Measurements from ENCODE around the gene SSTR5. TPM values are rescaled to one million over a fixed set of nuclear protein-coding genes. Genes with fewer than 3 reads are reported as not detected.
A peak's percentile ranks its signal among the peaks of the same experiment; 100 is the strongest.

The SSTR5 gene
- polyA plus RNA-seq, 1 donor from 2014 or later: not detected

DNA sequence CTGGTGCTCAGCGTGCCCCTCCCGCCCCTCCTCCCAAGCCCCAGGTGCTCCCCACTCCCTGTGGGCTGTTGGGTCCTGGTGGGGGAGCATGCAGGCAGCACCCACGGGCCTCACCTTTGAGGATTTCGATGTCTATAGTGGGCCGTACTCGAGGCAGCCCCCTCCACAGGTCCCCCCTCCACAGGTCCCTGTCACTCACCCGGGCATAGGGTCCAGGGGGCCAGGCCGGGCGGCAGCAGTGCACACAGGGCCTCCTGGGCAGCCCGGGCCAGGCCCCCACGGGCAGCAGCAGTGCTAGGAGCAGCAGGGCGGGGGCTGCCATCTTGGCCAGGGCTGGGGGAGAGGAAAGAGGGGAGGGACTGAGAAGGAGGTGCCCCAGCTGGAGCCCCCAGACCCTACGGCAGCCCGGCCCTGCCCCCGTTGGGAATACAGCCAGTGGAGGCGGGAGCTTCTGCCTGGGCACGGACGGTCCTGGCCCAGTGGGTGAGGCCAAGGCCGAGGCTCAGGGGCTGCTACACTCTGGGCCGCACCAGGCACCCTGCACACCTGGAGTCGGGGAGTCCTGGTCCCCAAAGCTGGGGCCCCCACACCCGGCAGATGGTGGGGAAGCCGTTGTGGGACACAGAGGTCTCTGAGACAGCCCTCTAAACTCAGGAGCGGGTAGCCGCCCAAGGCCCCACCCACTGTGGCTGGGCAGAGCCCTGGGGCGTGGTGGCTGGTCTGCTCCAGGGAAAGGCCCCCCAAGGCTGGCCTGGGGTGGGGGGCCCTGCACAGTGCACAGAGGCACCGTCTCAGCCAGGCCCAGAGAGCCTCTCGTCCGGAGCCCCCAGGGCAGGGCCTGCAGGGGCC is 22.3 kb downstream of the SSTR5 start:
- Mint-ChIP-seq H3K27ac (no peak overlapping the region), H3K4me3 (no peak overlapping the region), H3K27me3 (peaks cover 3% of the 10 kb centered on the region), H3K9me3 (peaks cover 0 to 2% (median 0%) of the 10 kb centered on the region in 3 donors), H3K4me1 (no peaks in the 10 kb centered on the region), H3K36me3 (no peaks in the 10 kb centered on the region)

DNA sequence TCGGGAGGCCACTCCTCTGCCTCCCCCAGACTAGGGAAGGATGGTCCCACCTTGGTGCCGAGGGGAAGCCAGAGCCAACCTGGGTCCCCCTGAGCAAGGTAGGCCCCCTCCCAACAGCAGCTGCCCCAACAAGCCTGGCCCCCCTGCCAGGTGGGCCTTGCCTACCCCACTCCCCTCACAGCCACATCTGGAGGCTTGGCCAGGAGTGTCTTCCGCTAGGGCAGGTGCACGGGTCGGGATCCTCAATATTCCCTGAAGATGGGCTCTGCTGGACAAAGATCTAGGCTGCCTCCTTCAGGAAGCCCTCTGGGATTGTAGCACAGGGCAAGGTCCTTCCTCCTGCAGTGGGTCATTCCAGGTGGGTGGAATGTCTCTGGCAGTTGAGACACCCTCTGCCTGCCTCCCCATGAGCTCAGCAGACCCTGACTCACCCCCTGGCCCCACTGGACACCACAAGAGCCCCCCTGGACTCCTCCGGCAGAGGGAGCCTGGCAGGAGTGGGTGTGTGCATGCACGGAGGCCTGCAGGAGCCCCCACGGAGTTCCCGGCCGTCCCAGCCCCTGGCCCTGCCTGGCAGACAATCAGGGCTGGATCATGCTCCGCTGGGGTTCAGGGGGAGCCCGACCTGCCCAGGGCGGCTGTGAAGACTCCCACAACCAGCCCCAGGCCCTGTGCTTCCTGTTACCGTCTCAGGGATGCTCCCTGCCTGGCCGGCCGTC is 23.1 kb downstream of the SSTR5 start:
- Mint-ChIP-seq H3K4me1 (no peaks in the 10 kb centered on the region), H3K36me3 (no peaks in the 10 kb centered on the region), H3K4me3 (no peak overlapping the region), H3K27ac (no peak overlapping the region), H3K27me3 (peaks cover 3% of the 10 kb centered on the region), H3K9me3 (peaks cover 0 to 2% (median 0%) of the 10 kb centered on the region in 3 donors)

DNA sequence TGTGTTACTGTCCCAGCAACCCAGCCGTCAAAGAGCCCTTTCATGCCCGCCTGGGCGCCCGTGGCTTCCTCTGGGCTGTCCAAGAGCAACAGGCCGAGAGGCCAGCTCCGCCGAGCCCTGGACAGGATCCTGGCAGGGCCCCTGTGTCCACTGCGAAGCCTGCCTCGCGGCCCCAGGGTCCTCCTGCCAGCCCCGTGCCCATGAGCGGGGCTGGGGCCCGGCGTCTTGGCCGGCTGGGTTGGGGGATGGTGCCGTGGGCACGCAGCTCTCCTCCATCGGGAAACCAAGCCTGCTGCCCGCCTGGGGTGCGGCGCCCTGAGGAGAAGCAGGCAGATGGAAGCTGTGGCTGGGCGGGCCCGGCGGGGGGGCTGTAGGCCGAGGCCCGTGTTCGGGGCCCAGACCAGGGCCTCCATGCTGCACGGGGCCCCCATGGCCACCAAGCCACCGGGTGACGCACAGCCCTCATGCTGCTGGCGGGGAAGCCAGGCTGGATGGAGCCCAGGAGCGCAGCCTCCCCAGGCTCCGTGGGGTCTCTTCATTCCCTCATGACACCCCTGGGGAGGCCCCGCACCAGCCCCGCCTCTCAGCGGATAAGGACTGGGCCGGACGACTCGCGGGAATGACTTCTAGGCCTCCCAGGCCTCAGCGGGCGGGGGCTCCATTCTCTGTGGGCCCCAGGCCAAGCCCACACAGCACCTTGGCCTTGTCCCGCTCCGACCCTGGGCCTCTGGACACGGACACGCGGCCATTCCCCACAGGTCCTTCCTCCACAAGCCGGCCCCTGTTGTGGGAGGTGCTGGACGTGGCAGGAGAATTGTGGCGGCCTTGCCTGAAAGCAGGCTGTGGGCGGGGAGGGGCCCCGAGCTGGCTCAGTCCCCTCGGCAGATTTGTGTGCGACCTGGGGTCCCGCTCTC is 23.9 kb downstream of the SSTR5 start, which contains the start of gene C1QTNF8:
C1QTNF8 (minus strand) TSS at position 76 of the 914 bp plus-strand sequence. CDS start 1,322 bp downstream, outside the sequence.
- H3K4me3 Mint-ChIP-seq: no peak within 1 kb of the TSS
- peaks cover 0 to 2% (median 0%) of the 10 kb centered on the region in 3 donors for H3K9me3 Mint-ChIP-seq
- no peaks in the 10 kb centered on the region for H3K4me1 Mint-ChIP-seq
- no peak within 1 kb of the TSS for H3K27ac Mint-ChIP-seq
- peaks cover 7% of the 10 kb centered on the region for H3K27me3 Mint-ChIP-seq
- no peaks in the 10 kb centered on the region for H3K36me3 Mint-ChIP-seq

DNA sequence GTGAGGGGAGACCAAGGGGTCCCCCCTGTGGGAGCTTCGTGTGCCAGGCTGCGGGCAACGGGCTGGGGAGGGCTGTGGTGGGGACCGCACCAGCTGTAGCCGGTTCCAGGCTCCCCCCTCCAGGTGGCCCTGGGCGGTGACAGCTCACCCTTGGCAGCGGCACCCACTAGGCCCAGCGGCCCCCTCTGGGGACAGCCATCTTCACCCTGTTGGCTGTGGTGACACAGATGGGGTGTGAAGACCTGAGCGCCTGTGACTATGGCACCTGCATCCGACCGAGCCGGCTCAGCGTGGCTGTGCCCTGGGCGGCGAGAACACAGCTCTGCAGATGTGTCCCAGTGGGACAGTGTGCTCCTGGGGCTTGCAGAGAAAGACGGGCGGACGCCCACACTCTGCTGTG is 24.6 kb downstream of the SSTR5 start:
- Mint-ChIP-seq H3K4me3 (no peak overlapping the region), H3K27ac (no peak overlapping the region), H3K4me1 (no peaks in the 10 kb centered on the region), H3K27me3 (peaks cover 7% of the 10 kb centered on the region), H3K36me3 (no peaks in the 10 kb centered on the region), H3K9me3 (peaks cover 0 to 2% (median 0%) of the 10 kb centered on the region in 3 donors)

DNA sequence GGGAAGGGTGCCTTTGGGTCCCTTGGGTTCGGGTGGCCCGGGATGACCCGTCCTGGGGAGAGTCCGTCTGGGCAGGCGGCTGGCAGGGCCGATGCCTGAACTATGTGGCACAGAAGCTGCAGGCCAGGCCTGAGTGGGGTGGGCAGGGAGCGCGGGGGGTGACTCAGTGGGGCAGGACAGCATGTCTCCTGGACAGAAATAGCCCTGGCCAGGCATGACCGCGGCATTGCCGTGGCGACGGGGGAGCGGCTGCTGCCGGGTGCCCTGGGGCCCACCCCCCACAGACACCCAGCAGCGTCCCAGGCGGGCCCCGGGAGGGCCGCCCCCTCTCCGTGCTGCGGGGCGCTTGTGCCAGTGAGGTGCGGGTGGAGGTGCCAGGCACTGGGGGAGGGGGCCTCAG is 25.3 kb downstream of the SSTR5 start:
- no peak overlapping the region for H3K27ac Mint-ChIP-seq

DNA sequence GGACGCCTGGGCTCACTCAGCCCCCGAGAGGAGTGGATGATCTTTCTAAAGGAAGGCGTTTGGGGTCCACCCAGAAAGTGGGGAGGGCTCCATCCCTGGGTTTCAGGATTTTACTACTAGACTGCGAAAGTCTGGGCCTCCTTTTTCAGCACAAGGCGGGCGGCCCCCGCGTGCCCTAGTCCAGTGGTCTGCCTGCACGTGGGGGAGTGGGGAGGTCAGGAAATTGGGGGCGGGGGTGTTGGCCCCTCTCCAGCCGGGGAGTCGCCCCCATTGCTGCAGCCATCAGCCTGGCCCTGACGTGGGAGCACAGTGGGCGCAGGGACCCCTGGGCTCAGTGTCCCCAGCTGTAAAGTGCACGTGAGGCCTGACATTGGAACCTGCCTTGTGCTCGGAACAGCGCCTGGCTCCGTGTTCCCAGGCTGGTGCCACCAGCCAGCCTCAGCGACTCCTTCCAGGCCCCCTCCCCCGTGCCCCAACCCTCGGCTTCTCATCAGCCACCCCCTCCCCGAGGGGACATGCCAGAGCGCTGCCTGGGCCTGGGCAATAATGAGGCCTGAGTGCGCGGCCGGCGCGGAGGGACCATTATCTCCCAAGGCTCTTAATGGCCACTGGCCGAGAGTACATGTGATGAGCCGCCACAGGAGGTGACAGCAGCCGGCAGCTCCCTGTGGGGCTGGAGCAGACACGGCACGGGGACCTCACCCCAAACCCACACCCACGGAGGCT is 25.9 kb downstream of the SSTR5 start:
- H3K27me3 Mint-ChIP-seq: peaks cover 6% of the 10 kb centered on the region
- H3K27ac Mint-ChIP-seq: no peak overlapping the region
- no peaks in the 10 kb centered on the region for H3K36me3 Mint-ChIP-seq
- no peaks in the 10 kb centered on the region for H3K4me1 Mint-ChIP-seq
- H3K4me3 Mint-ChIP-seq: no peak overlapping the region
- peaks cover 0 to 1% (median 0%) of the 10 kb centered on the region in 3 donors for H3K9me3 Mint-ChIP-seq

More for the DNA sequence above, 25.3 kb downstream of the SSTR5 start:
- Mint-ChIP-seq H3K4me1 (no peaks in the 10 kb centered on the region), H3K36me3 (no peaks in the 10 kb centered on the region), H3K4me3 (no peak overlapping the region), H3K9me3 (peaks cover 0 to 2% (median 0%) of the 10 kb centered on the region in 3 donors), H3K27me3 (peaks cover 7% of the 10 kb centered on the region)

DNA sequence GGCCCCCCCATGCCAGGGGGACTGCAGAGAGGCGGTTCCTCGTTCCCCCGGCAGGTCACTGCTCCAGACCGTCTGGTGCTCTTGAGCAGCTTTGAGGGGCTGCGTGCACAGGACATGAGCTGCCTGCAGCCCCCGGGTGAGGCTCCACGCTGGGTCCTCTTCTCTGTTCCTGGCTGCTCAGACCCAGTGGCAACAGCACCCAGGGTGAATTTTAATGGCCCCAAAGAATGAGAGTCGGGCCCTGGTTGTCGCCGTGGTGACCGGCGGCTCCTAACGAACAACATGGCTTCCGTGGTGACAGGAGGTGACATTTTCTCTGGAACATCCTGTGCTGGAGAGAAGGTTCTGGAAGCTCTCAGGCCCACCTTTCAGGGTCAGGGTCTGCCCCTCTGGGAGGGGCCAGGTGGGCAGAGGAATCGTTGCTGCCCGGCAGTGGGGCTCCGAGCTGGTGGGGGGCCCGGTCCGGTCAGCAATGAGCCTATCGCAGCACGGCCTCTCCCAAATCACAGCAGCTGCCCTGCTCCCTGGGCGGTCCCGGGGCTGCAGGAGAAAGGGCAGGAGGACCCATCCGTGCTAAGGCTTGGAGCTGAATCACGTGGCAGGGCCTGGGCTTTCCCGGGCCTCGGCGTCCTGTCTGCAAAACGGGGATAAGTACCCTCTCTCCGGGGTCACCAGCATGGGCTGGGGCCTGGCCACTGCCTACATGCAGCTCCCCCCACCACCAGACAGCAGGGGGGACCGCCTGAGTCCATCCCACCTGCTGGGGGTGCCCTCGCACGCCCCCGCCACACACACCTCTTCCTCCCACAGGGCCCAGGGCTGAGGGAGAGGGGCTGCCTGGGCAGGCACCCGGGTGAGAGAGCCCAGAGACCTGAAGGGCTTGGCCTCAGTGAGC is 26.9 kb downstream of the SSTR5 start:
- H3K36me3 Mint-ChIP-seq: no peaks in the 10 kb centered on the region
- peaks cover 6% of the 10 kb centered on the region for H3K27me3 Mint-ChIP-seq
- H3K9me3 Mint-ChIP-seq: no peaks in the 10 kb centered on the region
- H3K4me1 Mint-ChIP-seq: no peaks in the 10 kb centered on the region
- no peak overlapping the region for H3K4me3 Mint-ChIP-seq
- no peak overlapping the region for H3K27ac Mint-ChIP-seq

DNA sequence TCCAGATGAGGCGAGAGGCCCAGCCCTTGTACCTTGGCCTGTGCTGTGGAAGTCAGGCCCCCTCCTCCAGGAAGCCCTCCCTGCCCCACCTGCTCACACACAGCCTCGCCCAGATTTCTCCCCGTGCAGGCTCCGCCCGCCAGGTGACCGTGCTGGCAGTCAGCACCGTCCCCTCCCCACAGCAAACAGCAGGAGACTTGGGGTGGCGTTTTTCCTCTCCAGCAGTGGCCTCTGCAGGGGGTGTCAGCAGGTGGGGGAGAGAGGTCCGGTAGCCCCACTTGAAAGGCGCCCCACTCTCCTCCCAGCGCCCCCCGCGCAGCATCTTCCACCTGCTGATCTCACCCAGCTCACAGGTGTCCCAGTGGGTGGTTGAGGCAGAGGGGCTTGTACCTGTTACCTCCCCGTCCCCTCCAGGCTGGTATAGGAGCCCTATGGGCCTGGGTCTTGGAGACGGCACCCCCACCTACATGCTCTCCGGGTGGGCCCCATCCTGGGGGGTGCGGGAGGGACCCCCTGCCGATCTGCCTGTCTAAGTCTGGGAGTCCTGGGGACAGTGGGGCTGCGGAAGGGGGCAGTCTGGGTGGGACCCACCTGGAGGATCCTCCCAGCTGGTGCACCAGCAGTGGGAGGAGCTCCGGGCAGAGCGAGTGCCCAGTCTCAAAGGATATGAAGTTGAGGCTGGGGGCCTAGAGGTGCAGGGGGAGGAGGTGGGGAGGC is 27.7 kb downstream of the SSTR5 start:
- Mint-ChIP-seq H3K36me3 (no peaks in the 10 kb centered on the region), H3K27me3 (peaks cover 11% of the 10 kb centered on the region), H3K4me1 (no peaks in the 10 kb centered on the region), H3K4me3 (no peak overlapping the region), H3K27ac (no peak overlapping the region), H3K9me3 (no peaks in the 10 kb centered on the region)

DNA sequence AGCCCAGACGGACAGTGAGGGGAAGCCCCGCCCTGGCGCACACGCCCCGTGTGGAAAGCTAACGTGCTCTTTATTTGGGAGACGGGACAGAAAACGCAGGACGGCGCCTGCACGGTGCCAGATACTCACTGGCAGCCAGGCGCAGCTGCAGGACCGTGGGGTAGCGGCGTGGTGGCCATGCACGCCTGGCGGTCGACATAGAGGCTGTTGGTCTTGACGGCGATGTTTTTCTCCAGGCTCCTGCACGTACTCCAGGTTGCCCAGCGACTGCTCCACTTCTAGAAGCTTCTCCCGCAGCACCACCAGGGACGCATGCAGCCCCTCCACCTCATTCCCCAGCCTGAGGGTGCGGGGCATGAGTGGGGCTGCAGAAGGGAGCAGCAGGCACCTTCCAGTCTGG is 28.6 kb downstream of the SSTR5 start:
- no peaks in the 10 kb centered on the region for H3K9me3 Mint-ChIP-seq
- H3K27me3 Mint-ChIP-seq: peaks cover 11% of the 10 kb centered on the region
- H3K4me1 Mint-ChIP-seq: no peaks in the 10 kb centered on the region
- peak overlapping the region in 1 of 4 donors; percentile 45 for H3K4me3 Mint-ChIP-seq
- no peak overlapping the region for H3K27ac Mint-ChIP-seq
- H3K36me3 Mint-ChIP-seq: no peaks in the 10 kb centered on the region

DNA sequence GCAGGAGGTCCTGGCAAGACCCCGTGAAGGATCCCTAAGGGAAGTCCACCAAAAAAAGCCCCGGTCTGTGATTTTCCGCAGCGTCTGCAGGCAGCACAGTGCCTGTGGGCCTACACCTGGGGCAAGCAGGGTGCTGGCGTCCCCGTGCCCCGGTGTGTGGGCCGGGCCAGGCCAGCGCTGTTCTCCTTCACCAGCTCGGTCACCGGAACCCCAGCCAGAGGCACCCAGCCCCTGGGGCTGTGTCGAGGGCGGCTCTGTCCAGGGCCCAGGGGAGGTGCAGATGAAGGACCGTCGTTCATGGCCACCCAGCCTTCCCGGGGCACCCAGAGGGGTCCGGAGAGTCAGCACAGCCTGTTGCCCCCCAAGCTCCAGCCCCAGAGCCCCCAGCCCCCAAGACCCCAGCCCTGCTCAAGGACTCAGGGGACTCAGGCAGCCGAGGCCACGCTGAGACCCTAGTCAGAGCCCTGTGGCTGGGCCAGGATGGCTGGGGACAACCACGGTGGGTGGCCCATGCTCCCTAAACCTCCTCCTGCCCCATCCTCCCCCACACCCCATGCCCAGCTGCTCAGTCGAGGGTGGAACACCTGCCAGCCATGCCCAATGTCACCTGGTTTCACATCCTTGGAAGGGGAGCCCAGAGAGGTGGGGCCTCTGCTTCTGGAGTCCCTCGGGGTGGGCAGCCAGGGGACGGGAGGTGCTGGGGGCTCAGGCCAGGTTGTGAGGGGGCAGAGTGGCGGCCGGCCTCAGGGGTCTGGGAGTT is 29.2 kb downstream of the SSTR5 start:
- Mint-ChIP-seq H3K36me3 (no peaks in the 10 kb centered on the region), H3K4me3 (no peak overlapping the region), H3K27ac (no peak overlapping the region), H3K9me3 (no peaks in the 10 kb centered on the region), H3K4me1 (no peaks in the 10 kb centered on the region), H3K27me3 (peaks cover 13% of the 10 kb centered on the region)

DNA sequence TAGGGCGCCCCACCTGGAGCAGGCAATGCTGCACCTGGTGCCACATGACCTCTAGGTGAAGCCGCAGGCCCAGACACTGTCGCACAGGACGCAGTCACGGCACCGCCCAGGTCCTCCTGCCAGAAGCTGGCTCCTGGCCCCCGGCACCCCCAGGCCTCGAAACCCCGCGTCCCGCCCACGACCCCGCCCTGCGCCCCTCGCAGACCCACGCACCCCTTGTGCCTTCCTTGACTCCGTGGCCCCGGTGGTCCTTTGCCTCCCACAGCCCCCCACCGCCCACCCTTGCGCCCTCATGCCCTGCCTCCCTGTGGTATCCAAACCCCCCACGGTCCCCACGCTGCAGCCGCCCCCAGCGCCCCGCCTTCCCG is 29.8 kb downstream of the SSTR5 start:
- no peak overlapping the region for H3K4me3 Mint-ChIP-seq
- H3K27ac Mint-ChIP-seq: no peak overlapping the region
- H3K9me3 Mint-ChIP-seq: no peaks in the 10 kb centered on the region
- no peaks in the 10 kb centered on the region for H3K36me3 Mint-ChIP-seq
- no peaks in the 10 kb centered on the region for H3K4me1 Mint-ChIP-seq
- peaks cover 13% of the 10 kb centered on the region for H3K27me3 Mint-ChIP-seq

DNA sequence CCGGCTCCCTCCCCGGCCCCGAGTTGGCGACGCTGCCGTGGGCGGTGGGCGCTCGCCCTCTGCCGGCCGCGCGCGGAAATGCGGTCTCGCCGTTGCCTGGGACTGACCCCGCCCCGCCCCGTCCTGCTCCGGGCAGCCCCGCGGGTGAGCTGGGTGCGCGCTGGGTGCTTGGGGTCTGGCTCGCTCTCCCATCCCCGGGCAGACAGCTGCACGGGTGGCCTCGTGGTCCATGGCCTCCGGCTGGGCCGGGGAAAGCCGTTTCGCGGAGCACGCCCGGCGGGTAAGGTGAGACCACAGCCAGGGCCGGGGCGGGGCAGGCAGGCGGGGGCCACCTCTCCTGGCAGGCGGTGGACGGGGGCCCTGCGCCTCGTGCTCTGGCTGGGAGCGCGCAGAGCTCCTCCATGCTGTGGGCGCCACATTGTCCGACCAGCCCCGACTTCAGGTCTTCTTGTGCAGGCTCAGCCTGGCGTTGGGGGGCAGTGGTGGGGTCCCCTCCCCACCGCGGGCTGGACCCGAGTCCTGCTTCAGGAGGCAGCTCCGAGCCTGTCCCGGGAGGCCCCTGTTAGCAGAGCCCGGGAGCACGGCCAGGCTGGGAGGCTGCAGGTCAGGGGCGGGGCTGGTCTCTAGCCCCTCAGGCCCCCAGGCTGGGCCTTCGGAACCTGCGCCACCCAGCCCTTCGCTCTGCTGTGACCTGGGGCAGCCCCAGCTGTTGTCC is 30.5 kb downstream of the SSTR5 start:
- H3K4me3 Mint-ChIP-seq: no peak overlapping the region
- no peaks in the 10 kb centered on the region for H3K4me1 Mint-ChIP-seq
- H3K36me3 Mint-ChIP-seq: no peaks in the 10 kb centered on the region
- no peak overlapping the region for H3K27ac Mint-ChIP-seq
- no peaks in the 10 kb centered on the region for H3K9me3 Mint-ChIP-seq
- H3K27me3 Mint-ChIP-seq: peaks cover 13% of the 10 kb centered on the region
